H1 (cell line): ENCODE measurements around the gene PLXNA3. TPM values are rescaled to one million over a fixed set of nuclear protein-coding genes. Genes with fewer than 3 reads are reported as not detected.

Source experiments
- MAFK ChIP-seq: IDR thresholded peaks from 2 replicates; pipeline ENCODE4 v1.6.1; 2012; ENCODE audit warnings: low read depth, mild to moderate bottlenecking, improper control_type of control experiment, low read length
- PHF8 ChIP-seq: fragments of 200-600 bp; sonication (generic); conservative IDR thresholded peaks from 2 replicates; pipeline ENCODE4 v1.7.1; 2012; ENCODE audit warnings: low read depth, mild to moderate bottlenecking, inconsistent platforms, low read length, moderate library complexity
- SIX5 ChIP-seq: IDR thresholded peaks from 2 replicates; pipeline ENCODE4 v1.6.1; 2011; ENCODE audit warnings: mild to moderate bottlenecking, low read depth, low read length
- polyA plus RNA-seq, 7 experiments: library from polyadenylated mRNA; depleted of rRNA in 3 of 7; stranded (reverse) in 5 of 7; unstranded in 2 of 7; fragments of >200 nt in 5 of 7; fragments of 200-250 nt in 2 of 7; gene quantifications; 1 replicate in 5 of 7; 2 replicates in 1 of 7; 4 replicates in 1 of 7; pipeline versions ENCODE4 v1.2.1 to v1.2.3, GENCODE V29; 2011 to 2013; ENCODE audit warnings: missing spikeins in 2 of 7, mixed read lengths in 2 of 7
- total RNA-seq: library from RNA; stranded (reverse); fragmentation: NEBNext Ultra II Directional; extraction: Animal tissue kit (Norgen Biotek cat#: 25700); gene quantifications from 2 replicates; pipeline ENCODE4 v1.2.1, GENCODE V29; 2021

The PLXNA3 gene
- total and polyA plus RNA-seq, 2 of the 8 experiments (the other 6 are each of a cell fraction or from before 2014, with no cell fraction given) = 10.7 to 18.2 TPM

- TF ChIP-seq PHF8 = no peak
- TF ChIP-seq SIX5 = no peak
- TF ChIP-seq MAFK = no peak
- TF ChIP-seq, all 59 proteins: peak for 0
These were observed 15.9 kb upstream of the PLXNA3 start (continued) for GRCh38 chrX:154441984-154442707.
